Activated T-helper 1 cell treated with Interleukin-2 at 50 U/mL for 16 hours (primary cell): ENCODE results near the gene PITPNM1.

ENCODE experiments used
- DNase-seq: peaks from one replicate; pipeline ENCODE4 v3.0.0-alpha.2; 2020; ENCODE audit warnings: low read depth

Gene PITPNM1

GRCh38 chr11:67503119-67504004, 1.8 kb downstream of the PITPNM1 start:
- DNase-seq = no peak

- DNase-seq = no peak
Measured at GRCh38 chr11:67502328-67502979, 2.7 kb downstream of the PITPNM1 start.

- DNase-seq = no peak
Measured at GRCh38 chr11:67501854-67502253, 3.3 kb downstream of the PITPNM1 start.

GRCh38 chr11:67500831-67501715, 4.1 kb downstream of the PITPNM1 start:
- DNase-seq = no peak

GRCh38 chr11:67500484-67500821, 4.7 kb downstream of the PITPNM1 start:
- DNase-seq = no peak

- DNase-seq = no peak
Measured at GRCh38 chr11:67499808-67500483, 5.2 kb downstream of the PITPNM1 start.

GRCh38 chr11:67498544-67498972, 6.6 kb downstream of the PITPNM1 start:
- DNase-seq = no peak

- no peak for DNase-seq
Measured at GRCh38 chr11:67497656-67498291, 7.4 kb downstream of the PITPNM1 start.

- no peak for DNase-seq
Measured at GRCh38 chr11:67496113-67496512, 9.1 kb downstream of the PITPNM1 start.

- no peak for DNase-seq
Measured at GRCh38 chr11:67495234-67496005, 9.7 kb downstream of the PITPNM1 start.

- no peak for DNase-seq
Measured at GRCh38 chr11:67494371-67495233, 10.6 kb downstream of the PITPNM1 start.

GRCh38 chr11:67493548-67494370, 11.4 kb downstream of the PITPNM1 start:
- no peak for DNase-seq

- no peak for DNase-seq
Measured at GRCh38 chr11:67492801-67493547, 12.2 kb downstream of the PITPNM1 start.

- no peak for DNase-seq
Measured at GRCh38 chr11:67492069-67492727, 13.0 kb downstream of the PITPNM1 start.

- DNase-seq = no peak
Measured at GRCh38 chr11:67491276-67492068, 13.7 kb downstream of the PITPNM1 start.

GRCh38 chr11:67490727-67491065, 14.5 kb downstream of the PITPNM1 start:
- no peak for DNase-seq
